GM18867 (cell line): ENCODE measurements around the gene CEP120.

Experiments used
- ATAC-seq: cut with Tn5 transposase; IDR thresholded peaks from one replicate; pipeline ENCODE4 v1.9.1; 2021; ENCODE audit warnings: mild to moderate bottlenecking, moderate library complexity; ENCODE audit not compliant: unreplicated experiment

The CEP120 gene

DNA sequence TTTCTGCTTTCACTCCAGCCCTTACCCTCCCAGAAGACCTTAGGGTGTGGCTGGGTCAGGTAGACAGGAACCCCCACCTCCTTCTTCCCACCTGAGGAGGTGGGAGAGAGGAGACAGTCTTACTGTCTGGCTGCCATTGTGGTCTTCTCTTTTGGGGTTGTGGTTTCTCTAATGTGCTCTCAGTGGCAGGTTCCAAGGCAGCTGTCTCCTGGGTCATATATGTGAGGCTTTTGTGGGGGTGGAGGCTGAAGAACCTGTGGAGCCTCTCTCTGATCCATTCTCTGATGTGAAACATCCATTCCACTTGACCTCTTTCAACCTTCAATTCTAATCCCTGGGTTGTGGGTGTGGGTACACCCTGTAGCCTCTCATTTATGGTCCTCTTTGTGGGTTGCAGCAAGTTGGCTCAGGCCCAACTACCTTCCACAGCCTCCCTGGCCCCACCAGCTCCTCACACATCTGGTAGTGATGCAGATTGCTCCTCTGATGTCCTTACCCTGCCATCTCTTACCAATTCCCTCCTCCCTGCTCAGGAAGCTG is 118.4 kb downstream of the CEP120 start:
- ATAC-seq = no peak

DNA sequence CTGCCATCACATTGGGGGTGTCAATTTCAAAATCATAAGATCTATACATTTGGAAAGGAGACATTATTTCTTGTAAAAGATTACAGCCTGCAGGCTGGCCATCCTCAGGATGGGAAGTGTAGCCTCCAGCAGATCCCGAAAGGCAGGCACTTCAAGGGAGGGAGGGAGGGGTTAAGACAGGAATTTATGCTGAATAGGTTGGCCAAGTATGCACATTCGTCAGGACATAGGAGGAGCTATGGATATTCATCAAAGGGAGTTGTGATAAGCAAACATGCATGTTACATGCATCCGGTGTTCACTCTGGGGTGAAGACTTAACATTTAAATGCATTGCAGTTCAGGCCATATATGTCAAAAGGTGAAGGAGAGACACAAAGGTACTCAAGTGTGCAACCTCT is 119.4 kb downstream of the CEP120 start:
- no peak for ATAC-seq

DNA sequence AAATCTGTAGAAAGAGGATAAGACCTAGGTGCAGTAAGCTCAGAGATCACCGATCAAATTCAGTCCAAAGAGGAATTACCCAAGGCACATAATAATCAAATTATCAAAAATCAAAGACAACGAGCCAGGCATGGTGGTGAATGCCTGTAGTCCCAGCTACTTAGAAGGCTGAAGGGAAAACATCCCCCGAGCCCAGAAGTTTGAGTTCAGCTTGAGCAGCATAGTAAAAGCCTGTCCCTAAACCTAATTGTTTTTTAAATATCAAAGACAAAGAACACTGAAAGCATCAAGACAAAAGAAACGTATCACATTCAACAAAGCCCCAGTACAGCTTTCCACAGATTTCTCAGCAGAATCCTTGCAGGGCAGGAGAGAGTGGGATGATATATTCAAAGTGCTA is 122.9 kb downstream of the CEP120 start:
- ATAC-seq = no peak

DNA sequence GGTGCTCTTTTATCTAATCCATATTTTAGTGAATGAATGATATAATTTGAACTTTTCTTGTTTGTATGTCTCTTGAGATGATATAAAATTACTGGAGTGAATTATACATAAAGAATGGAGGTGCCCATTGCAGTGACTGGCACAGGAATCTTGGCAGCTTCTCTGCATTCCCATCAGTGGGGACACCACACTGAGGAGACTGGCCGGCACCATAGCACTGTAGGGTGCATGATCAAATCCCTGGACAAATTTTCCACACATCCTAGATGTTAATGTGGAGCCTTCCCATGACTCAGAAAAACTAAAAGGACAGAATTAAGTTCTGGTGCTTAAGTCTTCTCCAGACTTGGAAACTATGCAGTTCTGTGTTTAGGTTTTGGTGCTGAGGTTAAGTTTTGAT is 124.1 kb downstream of the CEP120 start:
- no peak for ATAC-seq

DNA sequence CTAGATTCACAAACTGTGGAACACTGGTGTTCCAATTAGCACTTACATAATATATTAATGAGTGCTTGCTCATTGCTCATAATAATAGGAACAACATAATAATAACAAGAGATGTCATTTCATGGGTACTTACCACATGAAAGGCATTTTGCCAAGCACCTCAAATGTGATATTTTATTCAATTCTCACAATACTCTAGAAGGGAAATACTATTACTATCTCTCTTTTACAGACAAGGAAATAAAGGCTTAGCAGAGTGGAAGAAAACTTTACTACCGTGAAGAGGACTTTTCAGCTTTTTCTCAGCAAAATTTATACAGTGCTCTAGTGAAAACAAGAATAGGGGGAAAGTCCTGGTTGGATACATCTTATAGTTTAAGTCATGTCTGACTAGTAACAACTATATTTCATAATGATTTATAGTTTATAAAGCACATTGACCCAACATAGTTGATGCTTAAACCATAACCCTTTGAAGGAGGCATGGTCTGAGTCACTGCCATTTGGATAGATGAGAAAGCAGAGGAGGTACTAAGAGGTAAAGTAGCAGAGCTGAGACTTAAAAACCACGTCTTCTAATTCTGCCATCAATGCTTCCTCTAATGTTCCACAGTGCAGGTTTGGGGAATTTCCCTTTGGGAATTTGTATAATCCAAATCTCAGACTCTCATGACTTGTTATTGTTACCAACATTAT is 124.7 kb downstream of the CEP120 start:
- ATAC-seq = no peak

DNA sequence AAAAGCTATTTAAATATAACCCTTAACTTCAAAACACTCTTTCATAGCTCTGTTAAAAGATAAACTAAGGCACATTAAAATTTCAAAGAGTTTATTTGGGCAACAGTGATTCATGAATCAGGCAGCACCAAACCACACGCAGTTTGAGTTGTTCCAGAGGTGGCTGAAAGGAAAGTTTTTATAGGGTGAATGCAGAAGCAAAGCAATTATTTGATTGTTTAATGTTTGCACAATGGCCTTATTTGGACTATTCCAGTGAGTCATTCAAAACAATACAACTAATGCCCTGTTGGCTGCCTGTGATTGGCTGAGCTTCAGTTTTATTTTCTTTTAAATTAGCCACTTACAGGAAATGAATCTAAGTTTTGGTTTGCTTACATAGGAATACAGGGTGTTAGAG is 125.3 kb downstream of the CEP120 start:
- no peak for ATAC-seq

DNA sequence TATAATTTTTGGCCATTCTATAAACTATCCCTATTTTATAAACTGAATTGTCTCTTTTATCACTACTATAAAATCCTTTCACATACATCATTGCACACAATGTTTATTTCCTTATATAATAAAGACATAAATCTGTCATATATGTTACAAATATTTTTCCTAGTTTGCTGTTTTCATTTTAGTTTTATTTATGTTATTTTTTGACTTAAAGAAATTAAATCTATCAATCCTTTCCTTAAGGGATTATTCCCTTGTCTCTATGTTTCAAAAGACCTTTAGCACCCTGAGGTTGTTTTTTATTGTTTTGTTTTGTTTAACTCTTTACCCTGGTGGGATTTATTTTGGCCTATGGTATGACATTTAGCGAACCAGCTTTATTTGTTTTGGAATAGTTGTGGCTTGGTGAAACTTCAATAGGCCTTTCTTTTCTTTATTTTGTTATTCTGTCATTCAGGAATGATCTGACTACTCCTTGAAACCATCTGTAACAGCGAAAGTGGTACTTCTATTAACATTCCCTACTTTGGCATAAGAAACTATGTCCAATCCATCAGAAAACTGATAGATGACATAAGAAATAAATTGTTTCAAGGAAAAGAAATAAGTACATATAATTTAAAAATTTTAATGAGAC is 125.9 kb downstream of the CEP120 start:
- ATAC-seq = no peak
